ENCODE data around the gene KCNAB1. TPM values are rescaled to one million over a fixed set of nuclear protein-coding genes. Genes with fewer than 3 reads are reported as not detected.

The KCNAB1 gene
- total RNA-seq, 1 experiment from 2014 or later, result not detected

GRCh38 chr3:156321945-156322344 is 201.6 kb downstream of the KCNAB1 start:
- DNase-seq (ENCODE audit: low read depth), result no peak
- in situ Hi-C loops (cut with HindIII; ENCODE audit: low pct_unique_long_range_greater_than_20kb, low sequenced_read_pairs), result no loop called here

- no peak for DNase-seq (ENCODE audit: low read depth)
- in situ Hi-C loops (cut with HindIII; ENCODE audit: low pct_unique_long_range_greater_than_20kb, low sequenced_read_pairs), result no loop called here
Observed at GRCh38 chr3:156323466-156323865, 203.1 kb downstream of the KCNAB1 start.

GRCh38 chr3:156330415-156330814 is 210.0 kb downstream of the KCNAB1 start:
- DNase-seq (ENCODE audit: low read depth), result no peak
- in situ Hi-C loops (cut with HindIII; ENCODE audit: low pct_unique_long_range_greater_than_20kb, low sequenced_read_pairs), result no loop called here

GRCh38 chr3:156332304-156332703 is 211.9 kb downstream of the KCNAB1 start:
- no peak for DNase-seq (ENCODE audit: low read depth)
- in situ Hi-C loops (cut with HindIII; ENCODE audit: low pct_unique_long_range_greater_than_20kb, low sequenced_read_pairs), result no loop called here

- in situ Hi-C loops (cut with HindIII; ENCODE audit: low pct_unique_long_range_greater_than_20kb, low sequenced_read_pairs), result no loop called here
- DNase-seq (ENCODE audit: low read depth), result peak; percentile 41
Observed at GRCh38 chr3:156334841-156335545, 214.6 kb downstream of the KCNAB1 start.

- no peak for DNase-seq (ENCODE audit: low read depth)
- in situ Hi-C loops (cut with HindIII; ENCODE audit: low pct_unique_long_range_greater_than_20kb, low sequenced_read_pairs), result no loop called here
Observed at GRCh38 chr3:156339491-156339890, 219.1 kb downstream of the KCNAB1 start.

GRCh38 chr3:156341332-156341731 is 221.0 kb downstream of the KCNAB1 start:
- no peak for DNase-seq (ENCODE audit: low read depth)
- in situ Hi-C loops (cut with HindIII; ENCODE audit: low pct_unique_long_range_greater_than_20kb, low sequenced_read_pairs), result no loop called here

GRCh38 chr3:156341831-156342416 is 221.5 kb downstream of the KCNAB1 start:
- in situ Hi-C loops (cut with HindIII; ENCODE audit: low pct_unique_long_range_greater_than_20kb, low sequenced_read_pairs), result no loop called here
- DNase-seq (ENCODE audit: low read depth), result no peak

- DNase-seq (ENCODE audit: low read depth), result no peak
- in situ Hi-C loops (cut with HindIII; ENCODE audit: low pct_unique_long_range_greater_than_20kb, low sequenced_read_pairs), result no loop called here
Observed at GRCh38 chr3:156344215-156344614, 223.8 kb downstream of the KCNAB1 start.

GRCh38 chr3:156349111-156349510 is 228.7 kb downstream of the KCNAB1 start:
- in situ Hi-C loops (cut with HindIII; ENCODE audit: low pct_unique_long_range_greater_than_20kb, low sequenced_read_pairs), result no loop called here

GRCh38 chr3:156349978-156350377 is 229.6 kb downstream of the KCNAB1 start:
- in situ Hi-C loops (cut with HindIII; ENCODE audit: low pct_unique_long_range_greater_than_20kb, low sequenced_read_pairs), result no loop called here
- no peak for DNase-seq (ENCODE audit: low read depth)

More at GRCh38 chr3:156349111-156349510, 228.7 kb downstream of the KCNAB1 start:
- no peak for DNase-seq (ENCODE audit: low read depth)

- in situ Hi-C loops (cut with HindIII; ENCODE audit: low pct_unique_long_range_greater_than_20kb, low sequenced_read_pairs), result no loop called here
- DNase-seq (ENCODE audit: low read depth), result no peak
Observed at GRCh38 chr3:156350781-156351180, 230.4 kb downstream of the KCNAB1 start.

- DNase-seq (ENCODE audit: low read depth), result no peak
Observed at GRCh38 chr3:156351783-156352182, 231.4 kb downstream of the KCNAB1 start.

GRCh38 chr3:156352728-156353127 is 232.3 kb downstream of the KCNAB1 start:
- no peak for DNase-seq (ENCODE audit: low read depth)
- in situ Hi-C loops (cut with HindIII; ENCODE audit: low pct_unique_long_range_greater_than_20kb, low sequenced_read_pairs), result no loop called here

More at GRCh38 chr3:156351783-156352182, 231.4 kb downstream of the KCNAB1 start:
- in situ Hi-C loops (cut with HindIII; ENCODE audit: low pct_unique_long_range_greater_than_20kb, low sequenced_read_pairs), result no loop called here

GRCh38 chr3:156353563-156353962 is 233.2 kb downstream of the KCNAB1 start:
- in situ Hi-C loops (cut with HindIII; ENCODE audit: low pct_unique_long_range_greater_than_20kb, low sequenced_read_pairs), result no loop called here

GRCh38 chr3:156356537-156357363 is 236.4 kb downstream of the KCNAB1 start:
- in situ Hi-C loops (cut with HindIII; ENCODE audit: low pct_unique_long_range_greater_than_20kb, low sequenced_read_pairs), result no loop called here
- no peak for DNase-seq (ENCODE audit: low read depth)

More at GRCh38 chr3:156353563-156353962, 233.2 kb downstream of the KCNAB1 start:
- no peak for DNase-seq (ENCODE audit: low read depth)

GRCh38 chr3:156358232-156358631 is 237.9 kb downstream of the KCNAB1 start:
- no peak for DNase-seq (ENCODE audit: low read depth)

GRCh38 chr3:156359368-156359767 is 239.0 kb downstream of the KCNAB1 start:
- DNase-seq (ENCODE audit: low read depth), result no peak
- in situ Hi-C loops (cut with HindIII; ENCODE audit: low pct_unique_long_range_greater_than_20kb, low sequenced_read_pairs), result no loop called here

More at GRCh38 chr3:156358232-156358631, 237.9 kb downstream of the KCNAB1 start:
- in situ Hi-C loops (cut with HindIII; ENCODE audit: low pct_unique_long_range_greater_than_20kb, low sequenced_read_pairs), result no loop called here

GRCh38 chr3:156360083-156360482 is 239.7 kb downstream of the KCNAB1 start:
- in situ Hi-C loops (cut with HindIII; ENCODE audit: low pct_unique_long_range_greater_than_20kb, low sequenced_read_pairs), result no loop called here
- DNase-seq (ENCODE audit: low read depth), result no peak

Data from Caki2 (cell line).